PC-3 (cell line): Measurements from ENCODE around the gene VEGFA. TPM values are rescaled to one million over a fixed set of nuclear protein-coding genes. Genes with fewer than 3 reads are reported as not detected.

Experiments
- ATAC-seq: fragments of 200-7000 bp; cut with Tn5 transposase; 2 replicates; pipeline ENCODE4 v1.9.1; 2020; ENCODE audit warnings: mild to moderate bottlenecking, moderate library complexity
- BruUV-seq: library from RNA; stranded (reverse); fragments of 400-500 nt; replicated peaks from 2 replicates; lab custom pipeline; 2021; lab: Mats Ljungman, UMichigan
- CTCF ChIA-PET: fragments of 300-600 bp; sonication (Branson Sonifier 250); formaldehyde crosslinking; loops from one replicate; lab custom pipeline; 2022; ENCODE audit warnings: antibody characterized with exemption; lab: Charles Lee
- POLR2A ChIA-PET: fragments of 300-600 bp; sonication (Branson Sonifier 250); formaldehyde crosslinking; loops from one replicate; lab custom pipeline; 2022; ENCODE audit warnings: antibody characterized with exemption; ENCODE audit not compliant: unreplicated experiment; lab: Charles Lee
- DNase-seq: peaks from one replicate; pipeline ENCODE4 v3.0.0-alpha.2; 2015
- H2AFZ ChIP-seq: fragments of 300-600 bp; sonication (generic); 2 replicates; pipeline ENCODE4 v1.6.0; 2016; ENCODE audit warnings: antibody characterized with exemption, low read length
- H3F3A ChIP-seq: fragments of 300-600 bp; sonication (generic); one replicate; pipeline ENCODE4 v1.6.0; 2017; ENCODE audit warnings: antibody characterized with exemption, low read length, control low read depth, mild to moderate bottlenecking; ENCODE audit not compliant: unreplicated experiment
- H3K27ac ChIP-seq: fragments of 300-600 bp; sonication (generic); 2 replicates; pipeline ENCODE4 v1.5.1; 2016; ENCODE audit warnings: mild to moderate bottlenecking, low read length
- H3K27me3 ChIP-seq: fragments of 300-600 bp; sonication (generic); 2 replicates; pipeline ENCODE4 v1.6.1; 2016; ENCODE audit warnings: low read length, mixed read lengths
- H3K36me3 ChIP-seq: fragments of 300-600 bp; sonication (generic); 2 replicates; pipeline ENCODE4 v1.6.1; 2016; ENCODE audit warnings: low read depth, mixed run types, low read length, mixed read lengths
- H3K4me1 ChIP-seq: fragments of 300-600 bp; sonication (generic); 2 replicates; pipeline ENCODE4 v1.5.1; 2016; ENCODE audit warnings: low read length; ENCODE audit not compliant: insufficient read depth
- H3K4me2 ChIP-seq: fragments of 300-600 bp; sonication (generic); 2 replicates; pipeline ENCODE4 v1.6.0; 2016; ENCODE audit warnings: low read length
- H3K4me3 ChIP-seq: fragments of 300-600 bp; sonication (generic); 2 replicates; pipeline ENCODE4 v1.5.1; 2016; ENCODE audit warnings: mild to moderate bottlenecking, low read length, mixed read lengths
- H3K79me2 ChIP-seq: fragments of 300-600 bp; sonication (generic); 2 replicates; pipeline ENCODE4 v1.6.1; 2017; ENCODE audit warnings: low read length, mixed read lengths
- H3K9ac ChIP-seq: fragments of 300-600 bp; sonication (generic); 2 replicates; pipeline ENCODE4 v1.6.0; 2016; ENCODE audit warnings: mild to moderate bottlenecking, low read length
- H3K9me2 ChIP-seq: fragments of 300-600 bp; sonication (generic); replicated peaks from 2 replicates; pipeline ENCODE4 v1.6.1; 2016; ENCODE audit warnings: mixed run types, low read length, mixed read lengths
- H3K9me3 ChIP-seq: fragments of 300-600 bp; sonication (generic); 2 replicates; pipeline ENCODE4 v1.6.1; 2016; ENCODE audit warnings: low read length, mixed read lengths
- H4K20me1 ChIP-seq: fragments of 300-600 bp; sonication (generic); 2 replicates; pipeline ENCODE4 v1.6.1; 2016; ENCODE audit warnings: low read length, mixed read lengths
- CTCF ChIP-seq: fragments of 300-600 bp; sonication (generic); conservative IDR thresholded peaks from 2 replicates; pipeline ENCODE4 v1.5.1; 2017; ENCODE audit warnings: antibody characterized with exemption, low read depth, mild to moderate bottlenecking, low read length
- EZH2 ChIP-seq: fragments of 300-600 bp; sonication (generic); IDR thresholded peaks from one replicate; pipeline ENCODE4 v1.6.1; 2017; ENCODE audit warnings: antibody characterized with exemption, mild to moderate bottlenecking, low read length; ENCODE audit not compliant: unreplicated experiment
- EZH2phosphoT487 ChIP-seq: fragments of 300-600 bp; sonication (generic); IDR thresholded peaks from 2 replicates; pipeline ENCODE4 v1.6.1; 2018; ENCODE audit warnings: mild to moderate bottlenecking, antibody characterized with exemption, low read length, borderline replicate concordance
- intact Hi-C: fragments of 100-400 bp; cut with micrococcal nuclease; formaldehyde crosslinking; loops from 2 replicates; pipeline ENCODE4 v1.9.0; 2023
- total RNA-seq: library from RNA; depleted of rRNA; stranded (reverse); fragments of >200 nt; gene quantifications from 2 replicates; pipeline ENCODE4 v1.2.3, GENCODE V29; 2014

Gene VEGFA
- total RNA-seq, 1 experiment from 2014 or later: 146 TPM

DNA sequence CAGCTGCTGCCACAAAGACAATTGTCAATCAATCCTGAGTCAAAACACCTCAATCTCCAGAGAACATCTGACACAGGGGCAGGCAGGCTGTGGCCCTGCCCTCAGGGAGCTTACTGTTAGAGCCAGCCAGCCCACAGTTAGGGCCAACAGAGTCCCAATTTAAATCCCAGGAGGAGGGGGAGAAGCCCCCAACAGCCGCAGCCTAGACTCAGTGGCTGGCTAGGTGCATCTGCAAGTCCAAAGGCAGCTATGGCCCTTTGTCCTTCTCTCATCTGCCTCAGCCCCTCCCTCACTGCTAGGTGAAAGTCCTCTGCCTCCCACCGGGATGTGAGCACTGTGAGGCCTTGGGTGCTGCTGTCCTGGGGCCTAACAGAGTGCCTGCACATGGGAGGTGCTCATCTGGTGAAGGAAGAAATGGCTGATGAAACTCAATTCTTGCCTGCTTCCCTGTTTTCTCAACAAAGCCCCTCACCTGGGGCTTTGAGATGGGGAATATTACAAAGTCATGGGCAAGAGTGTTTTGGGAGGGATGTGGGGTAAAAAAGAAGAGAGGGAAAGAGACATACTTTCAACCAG, 33.7 kb upstream of the VEGFA start:
- no peaks in the 10 kb centered on the region for H4K20me1 ChIP-seq
- POLR2A ChIA-PET: no interaction called here
- CTCF ChIA-PET: no interaction called here
- H3K27ac ChIP-seq: no peak overlapping the region
- H3K4me1 ChIP-seq: peaks cover 9% of the 10 kb centered on the region
- no TSS peak for BruUV-seq
- intact Hi-C loops: no loop called here
- no peaks in the 10 kb centered on the region for H3K9me2 ChIP-seq
- ATAC-seq: no peak
- no peak overlapping the region for H3K4me3 ChIP-seq
- no peaks in the 10 kb centered on the region for H3K36me3 ChIP-seq
- no peak for TF ChIP-seq EZH2phosphoT487
- no peak for TF ChIP-seq EZH2
- no peak for TF ChIP-seq CTCF
- H3K9ac ChIP-seq: no peak overlapping the region
- H3F3A ChIP-seq: no peaks in the 10 kb centered on the region
- DNase-seq: no peak
- H3K9me3 ChIP-seq: peaks cover 1% of the 10 kb centered on the region; the same call in 1 of the 2 replicates
- no peaks in the 10 kb centered on the region for H3K79me2 ChIP-seq
- H3K4me2 ChIP-seq: no peak overlapping the region
- H2AFZ ChIP-seq: no peak overlapping the region
- H3K27me3 ChIP-seq: no peaks in the 10 kb centered on the region

GRCh38 chr6:43736844-43737243, 33.2 kb upstream of the VEGFA start:
- Histone ChIP-seq H3K4me1 (peaks cover 9% of the 10 kb centered on the region), H4K20me1 (no peaks in the 10 kb centered on the region), H3K36me3 (no peaks in the 10 kb centered on the region), H3K9me2 (no peaks in the 10 kb centered on the region), H3K27ac (no peak overlapping the region), H2AFZ (no peak overlapping the region), H3K4me3 (no peak overlapping the region), H3K9ac (no peak overlapping the region), H3K4me2 (no peak overlapping the region), H3K79me2 (no peaks in the 10 kb centered on the region), H3K9me3 (no peaks in the 10 kb centered on the region), H3F3A (no peaks in the 10 kb centered on the region), H3K27me3 (no peaks in the 10 kb centered on the region)
- DNase-seq (no peak), ATAC-seq (no peak)
- CTCF ChIA-PET: no interaction called here
- no TSS peak for BruUV-seq
- no peak for TF ChIP-seq EZH2
- no peak for TF ChIP-seq EZH2phosphoT487
- no peak for TF ChIP-seq CTCF
- POLR2A ChIA-PET: no interaction called here
- intact Hi-C loops: no loop called here

DNA sequence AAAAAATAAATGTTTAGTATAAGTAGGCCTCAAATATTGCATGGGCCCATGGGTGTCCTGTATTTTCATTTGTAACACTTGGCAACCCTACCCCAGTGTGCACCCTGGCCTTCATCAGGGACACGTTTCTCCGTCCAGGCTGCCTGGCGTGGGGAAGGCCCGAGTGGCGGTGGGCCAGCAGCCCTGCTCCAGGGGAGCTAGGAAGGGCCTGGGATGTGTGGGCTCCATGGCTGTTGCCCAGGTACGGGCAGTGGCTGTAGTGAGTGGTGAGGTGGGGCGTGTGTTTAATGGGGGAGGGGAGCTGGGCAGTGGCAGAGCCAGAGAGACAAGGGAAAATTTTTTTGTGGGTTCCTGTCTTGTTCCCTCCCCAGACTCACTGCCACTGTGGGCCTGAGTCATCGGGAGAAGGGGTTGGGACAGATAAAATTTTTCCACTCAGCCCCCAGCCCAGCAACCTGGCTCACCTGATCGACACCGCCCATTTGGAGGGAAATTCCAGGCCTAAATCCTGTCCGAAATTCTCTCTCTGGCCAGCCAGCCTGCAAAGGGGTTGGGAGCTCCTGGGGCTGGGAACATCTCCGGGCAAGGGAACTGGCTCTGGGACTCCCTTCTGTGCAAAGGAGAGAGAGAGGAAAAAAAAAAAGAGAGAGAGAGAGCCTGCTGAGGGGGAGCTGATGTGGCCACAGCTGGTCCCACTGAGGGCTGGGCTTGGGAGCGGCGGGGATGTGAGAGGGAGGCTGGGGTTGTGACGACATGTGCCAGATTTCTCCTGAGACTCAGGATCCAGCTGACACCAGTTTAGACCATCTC, 32.5 kb upstream of the VEGFA start:
- Histone ChIP-seq H3K36me3 (no peaks in the 10 kb centered on the region), H3K9ac (no peak overlapping the region), H3K79me2 (no peaks in the 10 kb centered on the region), H3K4me3 (no peak overlapping the region), H3K9me3 (no peaks in the 10 kb centered on the region), H3K27ac (no peak overlapping the region), H3F3A (no peaks in the 10 kb centered on the region), H3K4me1 (peaks cover 9% of the 10 kb centered on the region), H3K9me2 (no peaks in the 10 kb centered on the region), H2AFZ (0 out of 2 replicates have a peak overlapping the region, but pooled peaks have one; percentile 3), H3K4me2 (no peak overlapping the region), H3K27me3 (no peaks in the 10 kb centered on the region), H4K20me1 (no peaks in the 10 kb centered on the region)
- intact Hi-C loops: no loop called here
- ATAC-seq (peak; percentile 32; the same call in 1 of the 2 replicates), DNase-seq (no peak)
- TF ChIP-seq EZH2phosphoT487 (no peak), EZH2 (no peak), CTCF (no peak)
- no TSS peak for BruUV-seq
- CTCF ChIA-PET: no interaction called here
- POLR2A ChIA-PET: interaction anchor here (0.6 kb wide), 1 partner anchor 723 kb away, joined by 15 read pairs; the partner anchor contains the start of genes KLHDC3 and MEA1
